Activated T-cell treated with anti-CD3 and anti-CD28 coated beads, Interleukin-2, amount 50 U/mL, for 48 hours (primary cell): Measurements from ENCODE around the gene PAK4.
"Not testable (repeated sequence)": the region's sequence is repeated elsewhere in the genome, so short reads cannot be mapped to it uniquely, and the experiment has no call there.

ENCODE experiments used
- DNase-seq, 2 experiments: peaks; one replicate each; pipeline ENCODE4 v3.0.0-alpha.2; 2020

Gene PAK4

GRCh38 chr19:39125554-39126311 lies at the start of gene PAK4:
TSS of gene PAK4 (plus strand) at chr19:39125786. CDS start at chr19:39169554, 43,768 bp downstream.
- DNase-seq = peak; percentile 98

GRCh38 chr19:39077323-39077722 lies 48.3 kb upstream of the PAK4 start:
- no peak for DNase-seq

- no peak for DNase-seq
Measured at GRCh38 chr19:39078436-39079200, 47.0 kb upstream of the PAK4 start.

- no peak for DNase-seq
Measured at GRCh38 chr19:39080431-39080830, 45.2 kb upstream of the PAK4 start.

GRCh38 chr19:39082167-39082566 lies 43.4 kb upstream of the PAK4 start:
- DNase-seq = no peak

GRCh38 chr19:39082745-39083598 lies 42.6 kb upstream of the PAK4 start:
- DNase-seq = no peak

GRCh38 chr19:39083599-39083982 lies 42.0 kb upstream of the PAK4 start:
- no peak for DNase-seq

- DNase-seq = peak in 1 of 2 experiments; percentile 33
Measured at GRCh38 chr19:39083983-39084731, 41.4 kb upstream of the PAK4 start, which contains the start of gene ACP7. TSS of gene ACP7 (plus strand) at chr19:39084368. CDS start at chr19:39085270, 902 bp downstream.

GRCh38 chr19:39084732-39085080 lies 40.9 kb upstream of the PAK4 start:
- no peak for DNase-seq

GRCh38 chr19:39085392-39085791 lies 40.2 kb upstream of the PAK4 start:
- DNase-seq = no peak

GRCh38 chr19:39086386-39086785 lies 39.2 kb upstream of the PAK4 start:
- DNase-seq = no peak

GRCh38 chr19:39087907-39088686 lies 37.5 kb upstream of the PAK4 start:
- DNase-seq = no peak

- DNase-seq = not testable (repeated sequence)
Measured at GRCh38 chr19:39090016-39090415, 35.6 kb upstream of the PAK4 start.

- no peak for DNase-seq
Measured at GRCh38 chr19:39090881-39091280, 34.7 kb upstream of the PAK4 start.

- not testable (repeated sequence) for DNase-seq
Measured at GRCh38 chr19:39095799-39096540, 29.6 kb upstream of the PAK4 start.

- no peak for DNase-seq
Measured at GRCh38 chr19:39097299-39097698, 28.3 kb upstream of the PAK4 start.

- no peak for DNase-seq
Measured at GRCh38 chr19:39097721-39098120, 27.9 kb upstream of the PAK4 start.

- no peak for DNase-seq
Measured at GRCh38 chr19:39098365-39099269, 27.0 kb upstream of the PAK4 start.

- no peak for DNase-seq
Measured at GRCh38 chr19:39099341-39099740, 26.2 kb upstream of the PAK4 start.
